Measurements from ENCODE around the gene IGLL5.
"Not testable (repeated sequence)": the region's sequence is repeated elsewhere in the genome, so short reads cannot be mapped to it uniquely, and the experiment has no call there.

Gene IGLL5

GRCh38 chr22:22912988-22913253 is 25.3 kb downstream of the IGLL5 start:
- H3K4me3 ChIP-seq (ENCODE audit: low read depth, low read length), result no peak overlapping the region

GRCh38 chr22:22913989-22914388 is 26.4 kb downstream of the IGLL5 start:
- no peak overlapping the region for H3K4me3 ChIP-seq (ENCODE audit: low read depth, low read length)

DNA sequence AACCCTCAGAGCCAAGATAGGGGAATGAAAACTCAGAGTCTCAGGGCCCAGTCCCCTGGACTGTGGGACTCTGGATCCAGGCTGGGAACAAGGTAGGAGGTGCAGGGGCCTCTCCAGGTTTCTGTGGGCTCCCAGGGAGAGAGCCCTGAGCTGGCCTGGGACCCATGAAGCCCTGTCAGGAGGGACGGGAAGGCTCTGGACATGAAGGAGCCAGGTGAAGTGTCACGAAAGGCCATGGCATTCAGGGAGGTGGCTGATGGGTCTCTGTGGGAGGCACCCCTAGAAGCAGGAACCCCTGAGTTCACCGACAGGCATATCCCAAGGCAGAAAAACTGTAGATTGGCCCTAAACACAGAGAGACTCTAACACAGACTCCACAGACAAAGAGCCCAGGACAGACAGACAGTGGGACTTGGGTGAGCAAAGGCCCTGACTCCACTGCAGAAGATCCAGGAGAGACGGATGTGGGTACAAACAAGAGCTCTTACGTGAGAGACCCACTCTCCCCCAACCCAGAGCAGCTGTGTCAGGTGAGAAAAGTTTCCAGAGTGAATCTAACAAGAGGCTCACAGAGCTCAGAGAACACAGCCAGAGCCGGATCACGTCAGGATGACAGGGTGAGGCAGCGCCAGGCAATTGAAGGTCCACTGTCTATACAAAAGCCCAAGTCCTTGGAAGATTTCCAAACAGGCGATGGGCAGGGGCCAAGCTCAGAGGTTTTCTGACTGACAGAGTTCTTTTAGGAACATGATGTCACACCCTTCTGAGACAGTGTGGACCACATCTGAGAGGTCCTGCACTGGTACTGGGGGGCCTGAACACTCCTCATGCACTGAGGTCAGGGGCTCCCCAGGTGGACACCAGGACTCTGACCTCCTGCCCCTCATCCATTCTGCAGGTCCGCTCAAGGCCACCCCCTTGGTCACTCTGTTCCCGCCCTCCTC is 27.4 kb downstream of the IGLL5 start:
- no peak overlapping the region for H3K4me3 ChIP-seq (ENCODE audit: low read depth, low read length)

- no peak overlapping the region for H3K4me3 ChIP-seq (ENCODE audit: low read depth, low read length)
Measured at GRCh38 chr22:22915670-22916035, 28.0 kb downstream of the IGLL5 start.

DNA sequence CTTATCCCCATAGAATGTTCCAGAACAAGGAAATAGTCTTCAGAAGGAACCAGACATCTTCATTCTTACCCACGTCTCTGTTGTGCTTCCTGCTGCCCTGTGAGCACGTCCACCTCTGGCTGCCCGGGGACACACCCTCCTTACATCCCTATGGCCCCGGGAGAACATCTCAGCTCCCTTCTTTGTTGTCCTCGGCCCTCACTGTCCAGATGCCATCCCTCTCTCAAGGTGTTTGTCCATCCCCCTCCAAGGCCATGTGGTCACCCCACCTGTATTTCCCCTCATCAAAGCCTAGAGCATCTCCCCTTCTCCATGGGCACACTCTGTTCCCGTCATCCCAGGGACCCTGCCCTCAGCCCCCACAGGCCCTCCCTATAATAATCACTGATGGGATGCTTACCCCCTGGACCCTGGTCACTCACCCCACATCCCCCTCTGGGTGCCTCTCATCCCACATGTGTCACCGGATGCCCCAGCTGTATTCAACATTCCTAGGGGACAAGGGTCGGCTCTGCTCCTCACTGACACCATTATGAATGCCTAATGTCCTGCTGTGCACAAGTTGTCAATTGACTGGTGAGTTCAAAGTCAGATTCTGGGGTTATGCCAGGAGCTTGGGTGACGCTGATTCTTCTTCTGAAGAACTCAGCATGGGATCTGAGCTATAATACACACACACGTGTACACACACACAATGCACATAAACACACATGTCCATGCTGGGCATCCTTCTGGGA is 28.8 kb downstream of the IGLL5 start:
- H3K4me3 ChIP-seq (ENCODE audit: low read depth, low read length), result no peak overlapping the region

DNA sequence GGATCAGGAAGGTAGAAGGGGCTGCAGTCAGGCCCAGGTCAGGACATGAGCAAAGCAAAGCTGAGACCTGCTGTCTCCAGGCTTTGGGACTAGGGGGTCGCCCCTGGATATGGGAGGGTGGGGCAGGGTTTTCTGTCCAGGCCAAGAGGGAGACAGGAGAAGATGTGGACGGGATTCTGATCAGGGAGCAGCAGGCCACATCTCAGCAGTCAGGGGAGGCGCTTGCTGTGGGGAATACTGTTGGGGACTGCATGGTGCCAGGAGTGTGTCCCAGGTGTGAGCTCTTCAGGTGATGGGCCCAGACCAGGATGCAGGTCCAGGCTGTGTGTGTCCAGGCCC is 29.3 kb downstream of the IGLL5 start:
- no peak overlapping the region for H3K4me3 ChIP-seq (ENCODE audit: low read depth, low read length)

DNA sequence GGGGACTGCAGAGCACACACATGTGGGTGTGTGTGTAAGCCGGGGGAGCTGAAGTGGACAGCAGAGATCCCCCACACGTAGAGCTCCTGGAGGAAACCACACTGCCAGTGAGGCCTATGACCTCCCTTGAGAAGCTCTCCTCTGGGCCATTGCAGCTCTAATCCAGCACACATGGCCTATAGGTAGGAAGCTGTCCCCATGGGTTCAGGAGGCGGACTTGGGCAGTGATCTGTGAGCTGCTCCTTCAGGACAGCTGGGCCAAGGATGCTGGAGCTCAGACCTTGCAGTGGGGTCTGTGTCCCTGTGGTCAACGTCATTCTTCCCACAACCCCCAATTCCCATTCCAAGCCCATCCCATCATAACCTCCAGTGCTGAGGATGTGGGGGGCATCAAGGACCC is 29.8 kb downstream of the IGLL5 start:
- no peak overlapping the region for H3K4me3 ChIP-seq (ENCODE audit: low read depth, low read length)

GRCh38 chr22:22918297-22918965 is 30.8 kb downstream of the IGLL5 start:
- H3K4me3 ChIP-seq (ENCODE audit: low read depth, low read length), result no peak overlapping the region

DNA sequence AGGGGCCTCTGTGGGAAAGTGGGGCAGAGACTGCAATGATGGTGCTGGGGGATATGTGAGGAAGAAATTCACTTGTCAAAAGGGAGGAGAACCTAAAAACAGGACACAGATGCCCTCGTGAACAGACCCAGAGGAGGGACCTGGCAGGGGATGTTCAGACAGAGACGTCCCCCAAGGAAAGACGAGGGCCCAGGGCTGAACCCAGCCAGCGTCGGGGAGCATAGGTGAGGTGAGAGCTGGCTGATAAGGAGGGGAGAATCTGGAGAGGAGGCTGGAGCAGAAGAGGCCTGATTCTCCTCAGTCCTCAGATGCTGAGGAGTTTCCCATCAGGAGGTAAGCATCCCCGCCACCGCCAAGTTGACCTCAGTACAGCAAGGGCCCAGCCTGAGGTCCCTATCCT is 31.4 kb downstream of the IGLL5 start:
- H3K4me3 ChIP-seq (ENCODE audit: low read depth, low read length), result no peak overlapping the region

- no peak overlapping the region for H3K4me3 ChIP-seq (ENCODE audit: low read depth, low read length)
Measured at GRCh38 chr22:22920104-22920654, 32.6 kb downstream of the IGLL5 start.

GRCh38 chr22:22920910-22921550 is 33.4 kb downstream of the IGLL5 start:
- H3K4me3 ChIP-seq (ENCODE audit: low read depth, low read length), result no peak overlapping the region

DNA sequence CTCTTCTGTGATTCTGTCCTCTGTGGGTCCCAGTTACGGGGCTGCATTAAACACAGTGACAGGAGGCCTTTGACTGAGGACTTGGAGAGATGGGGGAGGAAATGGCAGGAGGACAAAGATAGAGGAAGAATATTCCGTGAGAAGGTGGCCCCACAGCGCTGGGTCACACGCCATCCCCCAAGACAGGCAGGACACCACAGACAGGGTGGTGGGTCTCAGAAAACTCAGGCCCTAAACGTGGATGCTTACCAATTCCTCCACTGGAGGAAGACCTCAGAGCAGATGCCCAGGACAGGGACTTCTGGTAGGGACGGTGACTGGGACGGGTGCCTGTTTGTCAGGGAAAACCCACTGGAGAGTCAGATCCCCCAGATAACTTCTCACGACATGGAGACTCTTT is 34.0 kb downstream of the IGLL5 start:
- no peak overlapping the region for H3K4me3 ChIP-seq (ENCODE audit: low read depth, low read length)

DNA sequence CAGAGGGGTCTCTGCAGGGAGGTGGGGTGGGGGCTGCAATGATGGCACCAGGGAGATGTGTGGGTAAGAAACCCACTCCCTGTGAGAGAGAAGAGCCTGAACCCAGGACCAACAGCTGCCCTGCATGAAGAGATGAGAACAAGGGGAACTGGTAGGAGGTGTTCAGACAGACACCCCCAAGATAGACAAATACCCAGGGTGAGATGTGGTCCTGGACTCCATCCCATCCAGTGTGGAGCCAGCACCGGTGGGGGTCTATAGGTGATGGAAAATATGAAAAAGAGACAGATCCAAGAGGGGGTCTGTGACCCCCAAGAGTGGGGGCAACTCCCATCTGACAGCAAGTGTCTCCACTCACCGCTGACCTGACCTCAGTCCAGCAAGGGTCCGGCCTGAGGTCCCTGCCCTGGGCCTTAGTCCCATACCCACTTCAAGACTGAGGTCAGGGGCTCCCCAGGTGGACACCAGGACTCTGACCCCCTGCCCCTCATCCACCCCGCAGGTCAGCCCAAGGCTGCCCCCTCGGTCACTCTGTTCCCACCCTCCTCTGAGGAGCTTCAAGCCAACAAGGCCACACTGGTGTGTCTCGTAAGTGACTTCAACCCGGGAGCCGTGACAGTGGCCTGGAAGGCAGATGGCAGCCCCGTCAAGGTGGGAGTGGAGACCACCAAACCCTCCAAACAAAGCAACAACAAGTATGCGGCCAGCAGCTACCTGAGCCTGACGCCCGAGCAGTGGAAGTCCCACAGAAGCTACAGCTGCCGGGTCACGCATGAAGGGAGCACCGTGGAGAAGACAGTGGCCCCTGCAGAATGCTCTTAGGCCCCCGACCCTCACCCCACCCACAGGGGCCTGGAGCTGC is 34.7 kb downstream of the IGLL5 start:
- not testable (repeated sequence) for H3K4me3 ChIP-seq (ENCODE audit: low read depth, low read length)

DNA sequence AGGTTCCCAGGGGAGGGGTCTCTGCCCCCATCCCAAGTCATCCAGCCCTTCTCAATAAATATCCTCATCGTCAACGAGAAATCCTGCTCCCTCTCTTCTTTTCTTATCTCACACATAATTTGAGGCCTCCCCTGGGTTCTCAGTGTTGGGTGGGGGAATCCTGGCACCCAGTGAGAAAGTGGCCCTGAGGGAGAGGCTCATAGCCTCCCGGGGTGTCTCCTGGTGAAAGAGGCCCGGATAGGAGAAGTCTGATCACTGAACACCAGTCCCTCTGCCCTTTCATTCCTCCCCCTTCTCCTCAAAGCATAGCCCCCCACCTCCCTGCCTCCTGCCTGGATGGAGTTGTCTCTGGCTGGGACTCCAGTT is 35.3 kb downstream of the IGLL5 start:
- H3K4me3 ChIP-seq (ENCODE audit: low read depth, low read length), result no peak overlapping the region

DNA sequence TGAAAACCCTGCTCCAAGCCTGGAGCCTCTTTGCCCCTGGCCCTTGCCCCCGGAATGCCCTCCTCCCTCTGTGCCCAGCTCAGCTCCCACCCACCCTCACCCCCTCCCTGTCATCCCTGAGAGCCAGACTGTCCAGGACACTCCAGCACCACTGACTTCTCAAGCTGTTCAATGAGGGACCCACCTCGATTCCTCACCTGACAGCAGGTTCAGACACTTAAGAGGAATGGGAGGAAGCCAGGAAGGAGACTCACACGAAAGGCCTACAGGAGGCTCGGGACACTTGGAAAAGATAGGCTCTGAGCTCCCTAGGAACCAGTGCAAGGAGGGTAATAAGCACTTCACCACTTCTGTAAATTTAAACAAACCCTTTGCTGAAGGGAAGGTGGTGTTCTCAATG is 35.8 kb downstream of the IGLL5 start:
- H3K4me3 ChIP-seq (ENCODE audit: low read depth, low read length), result no peak overlapping the region

DNA sequence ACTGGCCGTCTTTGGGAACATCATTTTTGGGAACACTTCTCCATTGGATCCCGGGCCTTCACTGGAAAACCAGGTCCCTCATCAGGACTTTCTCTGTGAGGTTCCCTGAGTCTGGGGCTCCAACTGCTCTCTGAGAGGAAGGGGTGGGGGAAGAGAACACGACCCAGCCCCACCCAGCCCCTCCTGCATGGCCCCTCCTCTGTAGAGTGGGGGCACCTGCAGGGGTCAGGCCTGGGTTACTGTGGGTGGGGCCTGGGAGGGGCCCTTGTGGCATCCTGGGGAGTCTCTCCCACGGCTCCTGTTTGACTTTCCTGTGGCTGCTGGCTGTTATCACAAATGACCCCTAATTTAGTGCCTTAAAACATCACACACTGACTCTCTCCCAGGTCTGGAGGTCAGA is 36.3 kb downstream of the IGLL5 start:
- H3K4me3 ChIP-seq (ENCODE audit: low read depth, low read length), result no peak overlapping the region

- no peak overlapping the region for H3K4me3 ChIP-seq (ENCODE audit: low read depth, low read length)
Measured at GRCh38 chr22:22924369-22925145, 36.9 kb downstream of the IGLL5 start.

DNA sequence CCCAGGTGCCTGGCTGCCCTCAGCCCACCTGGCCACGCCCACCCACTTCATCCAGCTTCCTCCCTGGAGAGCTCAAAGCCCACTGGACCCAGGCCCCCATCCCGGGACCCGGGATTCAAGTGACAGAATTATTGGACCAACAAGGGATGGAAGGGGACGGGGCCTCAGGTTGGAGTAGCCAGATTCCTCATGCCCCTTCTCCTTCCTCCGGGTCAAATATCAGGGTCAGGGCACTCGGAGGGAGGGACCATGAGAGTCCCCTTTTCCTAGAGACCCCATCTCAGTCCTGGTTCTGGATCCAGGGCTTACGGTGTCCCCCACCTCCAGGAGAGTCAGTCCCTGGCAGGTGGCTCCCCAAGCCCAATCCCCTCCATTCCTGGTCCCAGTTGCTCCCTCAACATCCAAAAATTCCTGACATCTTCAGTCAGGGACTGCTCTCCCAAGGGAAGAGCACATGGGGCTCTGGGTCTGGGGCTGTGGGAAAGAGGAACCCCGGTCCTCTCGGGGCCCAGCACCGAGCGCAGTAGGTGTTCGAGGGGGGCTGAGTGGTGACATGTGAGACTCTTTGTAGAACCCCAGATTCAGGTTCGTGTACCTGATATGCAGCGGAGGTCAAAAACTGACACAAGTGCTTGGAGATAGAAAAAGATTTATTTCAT is 37.7 kb downstream of the IGLL5 start:
- no peak overlapping the region for H3K4me3 ChIP-seq (ENCODE audit: low read depth, low read length)

DNA sequence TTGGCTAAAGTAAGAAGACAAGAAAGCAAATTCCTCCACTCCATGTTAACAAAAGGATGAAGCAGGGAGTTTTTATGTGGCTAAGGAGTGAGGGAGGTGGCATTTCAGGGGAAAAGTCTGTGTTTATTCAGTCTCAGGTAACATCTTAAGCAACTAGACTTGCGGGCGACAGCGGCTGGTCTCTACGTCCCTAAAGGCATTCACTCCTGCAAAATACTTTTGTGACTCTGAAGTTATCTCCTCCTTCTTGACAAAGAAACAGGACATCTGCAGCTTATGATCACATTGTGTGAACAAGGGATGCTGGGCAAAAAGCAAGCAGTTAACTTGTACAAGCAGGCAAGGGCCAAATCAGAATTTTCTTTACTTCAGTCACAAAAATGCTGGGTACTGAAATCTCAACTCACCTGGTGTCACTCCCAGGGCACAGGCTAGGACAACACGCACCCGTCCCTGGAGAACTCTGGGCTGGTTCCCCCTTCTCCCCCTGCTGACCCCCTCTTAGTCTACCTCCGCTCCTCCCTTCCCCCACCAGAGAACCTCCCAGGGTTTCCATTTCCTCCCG is 38.3 kb downstream of the IGLL5 start:
- H3K4me3 ChIP-seq (ENCODE audit: low read depth, low read length), result no peak overlapping the region

Measured in iPS-11a (cell line).